IPS-20b (cell line): Measurements from ENCODE around the gene EPB41L4B.

Experiments used
- H3K27ac ChIP-seq: one replicate; pipeline ENCODE4 v1.5.1; 2013; ENCODE audit warnings: low read length
- H3K27me3 ChIP-seq: 2 replicates; pipeline ENCODE4 v1.6.1; 2013; ENCODE audit warnings: mild to moderate bottlenecking, low read length, inconsistent platforms; ENCODE audit not compliant: insufficient read depth
- H3K36me3 ChIP-seq: 2 replicates; pipeline ENCODE4 v1.6.1; 2013; ENCODE audit warnings: low read depth, mild to moderate bottlenecking, inconsistent platforms, low read length, moderate library complexity; ENCODE audit not compliant: insufficient read depth
- H3K4me1 ChIP-seq: 2 replicates; pipeline ENCODE4 v1.6.1; 2013; ENCODE audit warnings: mild to moderate bottlenecking, control low read depth, inconsistent platforms, low read length, moderate library complexity; ENCODE audit not compliant: insufficient read depth
- H3K4me3 ChIP-seq: 2 replicates; pipeline ENCODE4 v1.5.1; 2013; ENCODE audit warnings: mild to moderate bottlenecking, low read length, inconsistent platforms
- H3K9ac ChIP-seq: 2 replicates; pipeline ENCODE4 v1.6.1; 2013; ENCODE audit warnings: low read depth, mild to moderate bottlenecking, inconsistent platforms, low read length, moderate library complexity
- H3K9me3 ChIP-seq: 2 replicates; pipeline ENCODE4 v1.6.1; 2013; ENCODE audit warnings: mild to moderate bottlenecking, low read depth, low read length, inconsistent platforms; ENCODE audit not compliant: insufficient read depth

The EPB41L4B gene

GRCh38 chr9:109264877-109265587, 55.8 kb downstream of the EPB41L4B start:
- no peaks in the 10 kb centered on the region for H3K27me3 ChIP-seq
- H3K9me3 ChIP-seq, result no peaks in the 10 kb centered on the region
- H3K4me1 ChIP-seq, result no peaks in the 10 kb centered on the region
- H3K36me3 ChIP-seq, result peaks cover 12% of the 10 kb centered on the region
- H3K9ac ChIP-seq, result no peak overlapping the region
- no peak overlapping the region for H3K4me3 ChIP-seq
- H3K27ac ChIP-seq, result no peak overlapping the region

GRCh38 chr9:109263358-109263757, 57.5 kb downstream of the EPB41L4B start:
- Histone ChIP-seq H3K4me1 (no peaks in the 10 kb centered on the region), H3K4me3 (no peak overlapping the region), H3K27ac (no peak overlapping the region), H3K9me3 (no peaks in the 10 kb centered on the region), H3K27me3 (no peaks in the 10 kb centered on the region), H3K9ac (no peak overlapping the region), H3K36me3 (peaks cover 12% of the 10 kb centered on the region)

- Histone ChIP-seq H3K4me1 (peaks cover 4% of the 10 kb centered on the region; the same call in 1 of the 2 replicates), H3K4me3 (no peak overlapping the region; the same call in 1 of the 2 replicates)
Measured at GRCh38 chr9:109258481-109259302, 62.2 kb downstream of the EPB41L4B start.

GRCh38 chr9:109256336-109256735, 64.5 kb downstream of the EPB41L4B start:
- Histone ChIP-seq H3K27me3 (no peaks in the 10 kb centered on the region), H3K36me3 (peaks cover 24% of the 10 kb centered on the region), H3K9me3 (no peaks in the 10 kb centered on the region), H3K4me1 (peaks cover 4% of the 10 kb centered on the region; the same call in 1 of the 2 replicates), H3K4me3 (no peak overlapping the region), H3K9ac (no peak overlapping the region), H3K27ac (no peak overlapping the region)

More at GRCh38 chr9:109258481-109259302, 62.2 kb downstream of the EPB41L4B start:
- Histone ChIP-seq H3K9ac (no peak overlapping the region), H3K27me3 (no peaks in the 10 kb centered on the region), H3K36me3 (peaks cover 20% of the 10 kb centered on the region), H3K27ac (no peak overlapping the region), H3K9me3 (no peaks in the 10 kb centered on the region)

GRCh38 chr9:109255394-109255793, 65.5 kb downstream of the EPB41L4B start:
- no peaks in the 10 kb centered on the region for H3K9me3 ChIP-seq
- H3K4me3 ChIP-seq, result no peak overlapping the region
- no peak overlapping the region for H3K9ac ChIP-seq
- no peak overlapping the region for H3K27ac ChIP-seq
- peaks cover 31% of the 10 kb centered on the region for H3K36me3 ChIP-seq
- no peaks in the 10 kb centered on the region for H3K27me3 ChIP-seq
- H3K4me1 ChIP-seq, result peaks cover 4% of the 10 kb centered on the region; the same call in 1 of the 2 replicates

GRCh38 chr9:109254317-109254716, 66.5 kb downstream of the EPB41L4B start:
- Histone ChIP-seq H3K9me3 (no peaks in the 10 kb centered on the region), H3K4me3 (no peak overlapping the region), H3K4me1 (peaks cover 4% of the 10 kb centered on the region; the same call in 1 of the 2 replicates), H3K9ac (no peak overlapping the region), H3K27ac (no peak overlapping the region), H3K27me3 (no peaks in the 10 kb centered on the region), H3K36me3 (peaks cover 31% of the 10 kb centered on the region)

GRCh38 chr9:109253637-109254284, 67.1 kb downstream of the EPB41L4B start:
- H3K36me3 ChIP-seq, result peaks cover 31% of the 10 kb centered on the region
- no peak overlapping the region for H3K9ac ChIP-seq
- H3K27me3 ChIP-seq, result no peaks in the 10 kb centered on the region
- H3K4me3 ChIP-seq, result no peak overlapping the region
- H3K27ac ChIP-seq, result no peak overlapping the region
- peaks cover 4% of the 10 kb centered on the region; the same call in 1 of the 2 replicates for H3K4me1 ChIP-seq
- no peaks in the 10 kb centered on the region for H3K9me3 ChIP-seq

GRCh38 chr9:109253241-109253636, 67.6 kb downstream of the EPB41L4B start:
- Histone ChIP-seq H3K36me3 (peaks cover 31% of the 10 kb centered on the region), H3K27me3 (no peaks in the 10 kb centered on the region), H3K9ac (no peak overlapping the region), H3K4me1 (peaks cover 4% of the 10 kb centered on the region; the same call in 1 of the 2 replicates), H3K4me3 (no peak overlapping the region), H3K27ac (no peak overlapping the region), H3K9me3 (no peaks in the 10 kb centered on the region)

- no peaks in the 10 kb centered on the region for H3K9me3 ChIP-seq
- H3K27ac ChIP-seq, result no peak overlapping the region
- H3K4me1 ChIP-seq, result peaks cover 4% of the 10 kb centered on the region; the same call in 1 of the 2 replicates
- no peak overlapping the region for H3K9ac ChIP-seq
- H3K36me3 ChIP-seq, result peaks cover 28% of the 10 kb centered on the region
- H3K4me3 ChIP-seq, result no peak overlapping the region
- H3K27me3 ChIP-seq, result no peaks in the 10 kb centered on the region
Measured at GRCh38 chr9:109252291-109252690, 68.6 kb downstream of the EPB41L4B start.

- H3K27me3 ChIP-seq, result no peaks in the 10 kb centered on the region
- no peak overlapping the region for H3K27ac ChIP-seq
- no peak overlapping the region for H3K9ac ChIP-seq
- H3K9me3 ChIP-seq, result no peaks in the 10 kb centered on the region
- H3K36me3 ChIP-seq, result peaks cover 23% of the 10 kb centered on the region
- H3K4me3 ChIP-seq, result no peak overlapping the region
- peaks cover 4% of the 10 kb centered on the region; the same call in 1 of the 2 replicates for H3K4me1 ChIP-seq
Measured at GRCh38 chr9:109251776-109252106, 69.1 kb downstream of the EPB41L4B start.

GRCh38 chr9:109251080-109251775, 69.6 kb downstream of the EPB41L4B start:
- H3K36me3 ChIP-seq, result peaks cover 22% of the 10 kb centered on the region
- H3K9ac ChIP-seq, result no peak overlapping the region
- H3K9me3 ChIP-seq, result no peaks in the 10 kb centered on the region
- no peak overlapping the region for H3K4me3 ChIP-seq
- peaks cover 4% of the 10 kb centered on the region; the same call in 1 of the 2 replicates for H3K4me1 ChIP-seq
- H3K27ac ChIP-seq, result no peak overlapping the region
- no peaks in the 10 kb centered on the region for H3K27me3 ChIP-seq
